Memory B cell (primary cell): Measurements from ENCODE around the gene WASF3.

Experiments
- ATAC-seq: fragments of 150-1000 bp; cut with Tn5 transposase; 2 replicates; pipeline ENCODE4 v1.10.0; 2021; ENCODE audit warnings: low read depth, mild to moderate bottlenecking, moderate library complexity
- DNase-seq, 2 donors: peaks; one replicate each; pipeline ENCODE4 v3.0.0; 2022; ENCODE audit warnings: low spot score in 2 of 2
- H3K27ac Mint-ChIP-seq: one replicate; pipeline ENCODE4 v1.8.0; 2022; ENCODE audit warnings: mild to moderate bottlenecking, moderate library complexity, mixed read lengths
- H3K27me3 Mint-ChIP-seq: one replicate; pipeline ENCODE4 v1.8.0; 2022; ENCODE audit warnings: mixed read lengths
- H3K36me3 Mint-ChIP-seq: one replicate; pipeline ENCODE4 v1.8.0; 2022; ENCODE audit warnings: mild to moderate bottlenecking, mixed read lengths
- H3K4me1 Mint-ChIP-seq: one replicate; pipeline ENCODE4 v1.8.0; 2022; ENCODE audit warnings: mixed read lengths
- H3K4me3 Mint-ChIP-seq: one replicate; pipeline ENCODE4 v1.8.0; 2022; ENCODE audit warnings: mild to moderate bottlenecking, moderate library complexity, mixed read lengths
- H3K9me3 Mint-ChIP-seq: one replicate; pipeline ENCODE4 v1.8.0; 2022; ENCODE audit warnings: mixed read lengths

WASF3 gene

DNA sequence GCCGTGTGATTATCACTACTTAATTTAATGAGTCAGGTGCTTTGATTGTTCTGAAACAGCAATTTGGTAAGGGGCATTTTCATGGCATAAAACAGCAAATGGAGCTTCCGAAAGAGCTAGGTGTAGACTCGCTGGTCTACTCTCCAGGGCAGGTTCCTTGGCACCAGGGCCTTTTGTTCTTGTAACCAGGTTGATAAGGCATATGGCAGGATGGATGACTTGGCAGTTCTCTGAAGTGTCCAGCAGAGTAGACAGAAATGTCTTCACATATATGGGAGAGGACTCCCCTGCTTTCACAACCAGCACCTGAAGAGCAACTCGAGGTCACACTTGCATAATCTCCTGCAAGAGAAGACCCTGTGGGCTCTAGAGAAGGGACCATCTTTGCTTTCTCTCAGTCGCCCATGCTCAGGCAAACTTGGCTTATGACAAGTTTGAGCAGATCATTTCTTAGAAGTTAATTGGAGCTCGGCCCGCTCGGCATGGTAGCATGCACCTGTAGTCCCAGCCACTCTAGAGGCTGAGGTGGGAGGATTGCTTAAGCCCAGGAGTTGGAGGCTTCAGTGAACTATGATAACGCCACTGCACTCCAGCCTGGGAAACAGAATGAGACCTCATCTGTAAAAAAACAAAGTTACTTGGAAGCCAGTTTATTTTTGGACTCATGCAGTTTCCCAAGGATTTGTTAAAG, 23.3 kb upstream of the WASF3 start:
- DNase-seq, result no peak
- no peaks in the 10 kb centered on the region for H3K36me3 Mint-ChIP-seq
- no peak overlapping the region for H3K27ac Mint-ChIP-seq
- H3K9me3 Mint-ChIP-seq, result peaks cover 4% of the 10 kb centered on the region
- H3K4me3 Mint-ChIP-seq, result no peak overlapping the region
- no peak for ATAC-seq
- peaks cover 10% of the 10 kb centered on the region for H3K27me3 Mint-ChIP-seq
- no peaks in the 10 kb centered on the region for H3K4me1 Mint-ChIP-seq

DNA sequence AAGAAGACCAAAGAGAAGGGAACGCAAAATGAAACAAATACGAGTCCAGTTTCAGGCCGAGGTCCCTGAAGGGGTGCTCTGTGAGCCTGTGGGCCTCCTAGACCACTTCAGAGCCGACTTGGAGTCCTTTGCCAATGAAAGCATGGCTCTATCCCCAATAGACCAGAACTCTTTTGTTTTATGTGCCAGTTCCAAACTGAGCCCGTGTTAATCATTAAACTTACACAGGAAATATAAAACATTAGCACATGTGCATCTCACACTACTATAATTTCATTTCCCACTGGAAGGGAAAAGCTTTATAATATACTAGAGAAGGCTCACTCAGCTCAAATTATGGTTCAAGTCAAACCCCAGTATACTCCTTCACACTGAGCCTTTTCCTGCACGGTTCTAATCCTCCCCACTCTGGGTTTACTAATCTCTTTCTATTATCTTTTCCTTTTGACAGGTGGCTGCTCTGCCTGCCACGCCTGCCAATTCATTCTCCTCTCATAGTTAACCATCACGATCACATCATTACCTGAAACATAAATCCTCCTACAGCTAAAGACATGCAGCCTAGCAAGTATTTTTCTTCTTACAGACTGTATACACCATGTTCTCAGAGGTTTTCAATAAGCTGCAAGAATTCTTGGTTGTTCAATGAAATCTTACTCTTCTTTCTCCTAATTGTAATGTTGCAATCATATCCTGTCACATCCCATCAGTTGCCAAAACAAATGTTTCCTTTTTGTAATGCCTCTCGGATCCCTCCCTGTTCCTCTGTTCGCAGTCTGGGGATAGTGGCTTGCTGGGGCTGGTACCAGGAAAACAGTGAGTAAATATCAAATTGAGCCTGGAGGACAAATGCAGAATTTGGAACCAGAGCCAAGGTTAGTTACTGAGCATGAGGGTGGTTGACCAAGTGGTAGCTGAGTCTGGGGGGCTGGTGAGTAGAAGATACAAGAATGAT, 18.8 kb upstream of the WASF3 start:
- Mint-ChIP-seq H3K4me3 (no peak overlapping the region), H3K9me3 (peaks cover 4% of the 10 kb centered on the region), H3K27me3 (peaks cover 11% of the 10 kb centered on the region), H3K4me1 (no peaks in the 10 kb centered on the region), H3K27ac (no peak overlapping the region), H3K36me3 (no peaks in the 10 kb centered on the region)
- no peak for ATAC-seq
- no peak for DNase-seq

DNA sequence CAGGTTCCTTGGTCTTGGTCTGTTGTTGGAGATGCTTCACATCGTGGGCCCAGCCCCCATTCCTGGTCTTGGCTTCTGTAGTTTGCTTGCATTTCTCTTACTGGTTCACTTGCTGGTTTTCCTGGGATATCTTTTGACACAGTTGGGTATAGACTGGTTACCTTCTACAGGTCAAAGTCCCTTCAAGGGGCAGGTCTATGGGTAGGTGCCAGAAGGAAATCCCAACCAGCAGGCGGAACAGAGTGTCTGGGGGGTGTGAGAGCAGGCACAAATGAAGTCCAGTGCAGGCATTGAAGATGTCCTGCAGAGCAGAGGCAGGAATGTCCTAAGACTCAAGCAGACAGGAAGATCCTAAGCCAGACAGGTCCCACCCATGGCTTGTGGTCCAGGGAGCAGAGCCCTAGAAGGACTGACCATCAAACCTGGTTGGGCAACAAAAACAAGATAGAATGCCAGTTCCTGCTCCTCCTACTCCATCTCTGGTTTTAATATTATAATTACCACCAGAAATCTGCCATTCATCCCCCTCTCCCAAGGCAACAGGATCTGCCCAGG, 17.7 kb upstream of the WASF3 start:
- Mint-ChIP-seq H3K9me3 (peaks cover 4% of the 10 kb centered on the region), H3K36me3 (no peaks in the 10 kb centered on the region), H3K27me3 (peaks cover 11% of the 10 kb centered on the region), H3K4me1 (no peaks in the 10 kb centered on the region), H3K27ac (no peak overlapping the region), H3K4me3 (no peak overlapping the region)
- no peak for ATAC-seq
- DNase-seq, result no peak

DNA sequence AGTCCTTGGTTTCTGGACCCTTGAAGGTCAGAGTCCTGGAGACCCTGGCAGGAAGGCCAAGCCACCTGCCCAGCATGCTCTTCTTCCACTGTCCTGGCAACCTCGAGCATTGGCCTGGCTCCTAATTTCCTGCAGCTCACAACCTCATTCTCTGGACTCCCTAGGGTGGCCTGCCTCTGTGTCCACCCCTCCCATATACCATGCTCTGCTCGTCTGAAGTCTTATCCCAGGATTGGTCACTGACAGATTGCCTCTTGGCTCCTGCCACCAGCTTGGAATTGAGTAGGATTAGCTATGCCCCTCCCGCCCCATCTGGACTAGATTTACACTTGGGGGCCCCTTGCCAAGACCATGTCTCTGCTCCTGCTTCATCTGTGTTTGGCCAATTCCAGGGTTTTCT, 17.1 kb upstream of the WASF3 start:
- peaks cover 4% of the 10 kb centered on the region for H3K9me3 Mint-ChIP-seq
- H3K27ac Mint-ChIP-seq, result no peak overlapping the region
- H3K27me3 Mint-ChIP-seq, result peaks cover 11% of the 10 kb centered on the region
- no peaks in the 10 kb centered on the region for H3K36me3 Mint-ChIP-seq
- no peaks in the 10 kb centered on the region for H3K4me1 Mint-ChIP-seq
- no peak for ATAC-seq
- no peak for DNase-seq
- no peak overlapping the region for H3K4me3 Mint-ChIP-seq

DNA sequence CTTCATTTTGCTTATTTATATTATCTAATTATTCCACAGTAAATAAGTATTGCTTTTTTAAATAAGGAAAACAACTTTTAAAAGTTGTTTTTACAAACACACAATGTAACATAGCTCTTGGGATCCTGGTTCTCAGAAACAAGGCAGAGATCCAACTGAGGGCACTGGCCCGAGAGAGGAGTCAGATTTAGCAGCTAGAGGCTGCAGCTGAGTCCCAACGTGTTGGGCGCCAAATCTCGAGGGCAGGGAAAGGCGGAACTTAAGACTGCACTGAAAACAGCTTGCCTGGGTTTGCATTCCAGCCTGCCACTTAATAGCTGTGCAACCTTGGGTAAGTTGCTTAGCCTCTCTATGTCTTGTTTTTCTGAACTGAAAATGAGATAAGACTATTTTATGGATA, 16.4 kb upstream of the WASF3 start:
- no peaks in the 10 kb centered on the region for H3K4me1 Mint-ChIP-seq
- ATAC-seq (no peak), DNase-seq (no peak)
- H3K4me3 Mint-ChIP-seq, result no peak overlapping the region
- H3K27me3 Mint-ChIP-seq, result peaks cover 11% of the 10 kb centered on the region
- no peaks in the 10 kb centered on the region for H3K36me3 Mint-ChIP-seq
- H3K9me3 Mint-ChIP-seq, result peaks cover 4% of the 10 kb centered on the region
- H3K27ac Mint-ChIP-seq, result no peak overlapping the region

DNA sequence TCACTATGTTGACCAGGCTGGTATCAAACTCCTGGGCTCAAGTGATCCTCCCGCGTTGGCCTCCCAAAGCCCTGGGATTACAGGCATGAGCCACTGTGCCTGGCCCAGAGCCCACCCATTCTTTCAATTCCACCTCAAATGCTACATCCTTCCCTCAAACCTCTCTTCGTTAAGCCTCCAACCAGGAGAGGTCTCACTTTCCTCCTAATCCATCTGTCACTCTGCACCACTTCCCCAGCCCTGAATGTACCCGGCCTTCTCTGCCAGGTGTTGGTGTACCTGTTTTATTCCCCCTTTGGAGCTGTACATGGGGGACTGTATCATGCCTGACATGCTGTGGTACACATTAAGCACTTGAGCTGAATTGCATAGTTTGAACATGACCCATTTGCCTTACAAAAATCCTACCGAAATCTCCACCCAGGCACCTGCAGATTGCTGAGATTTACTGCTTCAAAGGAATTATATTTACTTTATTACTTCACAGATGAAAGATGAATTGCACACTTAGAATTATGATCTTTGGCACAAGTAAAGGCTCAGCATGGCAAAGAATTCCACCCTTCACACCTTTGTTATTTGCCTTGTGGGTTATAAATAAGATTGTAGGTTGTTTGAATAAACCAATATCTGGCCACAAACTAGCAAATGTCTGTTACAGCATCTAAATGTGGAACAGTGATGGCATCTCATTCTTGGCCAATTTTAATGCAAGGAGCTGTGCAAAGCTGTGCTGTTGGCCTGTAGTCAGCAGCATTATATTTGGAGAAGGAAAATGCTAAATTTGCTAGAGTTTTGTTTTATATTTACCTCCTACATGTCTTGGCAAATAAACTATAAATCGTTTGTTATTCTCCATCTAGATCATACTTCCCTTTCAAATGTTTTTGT, 15.6 kb upstream of the WASF3 start:
- Mint-ChIP-seq H3K27me3 (peaks cover 11% of the 10 kb centered on the region), H3K36me3 (no peaks in the 10 kb centered on the region), H3K9me3 (peaks cover 4% of the 10 kb centered on the region), H3K4me1 (no peaks in the 10 kb centered on the region), H3K4me3 (no peak overlapping the region), H3K27ac (no peak overlapping the region)
- DNase-seq (no peak), ATAC-seq (no peak)

DNA sequence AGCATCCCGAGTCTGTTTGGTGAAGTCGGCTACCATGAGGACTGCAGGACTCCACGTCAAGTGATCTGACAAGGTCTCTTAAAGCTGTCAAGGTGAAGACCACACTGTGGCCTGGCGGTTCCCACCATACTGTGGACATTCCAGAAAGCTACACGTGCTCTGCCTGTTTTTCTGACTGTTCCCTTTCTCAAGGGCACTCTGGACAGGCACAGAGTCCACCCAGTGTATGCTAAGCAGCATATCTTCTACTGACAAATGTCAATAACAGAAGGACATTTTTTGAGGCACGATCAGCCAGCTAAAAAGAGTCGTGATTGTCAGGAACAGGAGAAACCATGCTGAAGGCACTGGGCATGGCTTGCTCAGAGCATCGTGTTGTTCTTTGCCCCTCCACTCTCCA, 12.8 kb upstream of the WASF3 start:
- H3K27me3 Mint-ChIP-seq, result peaks cover 7% of the 10 kb centered on the region
- DNase-seq (no peak), ATAC-seq (no peak)
- no peaks in the 10 kb centered on the region for H3K36me3 Mint-ChIP-seq
- no peak overlapping the region for H3K27ac Mint-ChIP-seq
- no peak overlapping the region for H3K4me3 Mint-ChIP-seq
- H3K4me1 Mint-ChIP-seq, result no peaks in the 10 kb centered on the region
- H3K9me3 Mint-ChIP-seq, result no peaks in the 10 kb centered on the region

DNA sequence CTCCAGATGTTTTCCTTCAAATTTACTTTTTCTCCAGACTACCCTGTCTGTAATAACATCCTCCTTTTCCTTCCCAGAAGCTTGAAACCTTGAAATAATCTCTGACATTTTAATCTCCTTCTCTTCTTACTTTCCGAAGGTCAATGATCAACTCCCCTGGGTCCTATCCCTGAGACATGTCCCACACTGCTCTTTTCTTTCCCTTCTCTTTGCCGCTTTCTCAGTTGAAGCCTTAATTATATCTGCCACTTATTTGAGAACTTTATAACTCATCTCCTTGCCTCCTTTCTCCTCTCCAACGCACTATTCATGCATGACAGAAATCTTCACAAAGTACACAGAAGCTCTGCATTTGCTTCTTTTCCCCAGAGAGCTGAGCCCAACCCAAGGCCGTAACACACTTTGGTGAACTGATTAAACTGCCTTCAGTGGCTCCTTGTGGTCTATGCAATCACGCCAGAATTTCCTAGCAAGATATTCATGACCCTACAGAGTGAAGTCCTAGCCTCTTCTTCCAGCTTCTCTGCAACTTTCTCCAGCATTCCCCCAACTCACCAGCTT, 9.2 kb upstream of the WASF3 start:
- H3K9me3 Mint-ChIP-seq, result no peaks in the 10 kb centered on the region
- H3K27ac Mint-ChIP-seq, result no peak overlapping the region
- DNase-seq (no peak), ATAC-seq (no peak)
- no peak overlapping the region for H3K4me3 Mint-ChIP-seq
- peaks cover 6% of the 10 kb centered on the region for H3K27me3 Mint-ChIP-seq
- no peaks in the 10 kb centered on the region for H3K4me1 Mint-ChIP-seq
- no peaks in the 10 kb centered on the region for H3K36me3 Mint-ChIP-seq

DNA sequence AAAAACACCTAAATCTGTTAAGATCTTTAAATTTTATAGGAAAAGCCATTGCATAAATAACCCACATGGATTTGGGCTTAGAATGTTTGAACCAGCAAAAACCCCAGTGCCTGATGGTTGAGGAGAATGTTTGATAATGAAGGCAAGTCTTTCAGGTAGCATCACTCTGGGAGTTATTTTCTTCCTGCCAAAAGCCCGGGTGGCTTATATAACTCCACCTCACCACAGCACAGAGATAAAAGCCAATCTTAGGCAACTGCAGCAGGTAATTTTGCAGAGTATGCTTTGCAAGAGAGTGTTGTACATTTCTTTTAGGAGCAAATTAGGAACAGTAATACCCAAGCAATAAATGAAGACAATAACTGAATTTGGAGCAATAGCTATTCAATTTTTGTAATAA, 7.8 kb upstream of the WASF3 start:
- Mint-ChIP-seq H3K27me3 (peaks cover 7% of the 10 kb centered on the region), H3K4me1 (no peaks in the 10 kb centered on the region), H3K27ac (no peak overlapping the region), H3K4me3 (no peak overlapping the region), H3K36me3 (no peaks in the 10 kb centered on the region), H3K9me3 (no peaks in the 10 kb centered on the region)
- ATAC-seq (no peak), DNase-seq (no peak)

DNA sequence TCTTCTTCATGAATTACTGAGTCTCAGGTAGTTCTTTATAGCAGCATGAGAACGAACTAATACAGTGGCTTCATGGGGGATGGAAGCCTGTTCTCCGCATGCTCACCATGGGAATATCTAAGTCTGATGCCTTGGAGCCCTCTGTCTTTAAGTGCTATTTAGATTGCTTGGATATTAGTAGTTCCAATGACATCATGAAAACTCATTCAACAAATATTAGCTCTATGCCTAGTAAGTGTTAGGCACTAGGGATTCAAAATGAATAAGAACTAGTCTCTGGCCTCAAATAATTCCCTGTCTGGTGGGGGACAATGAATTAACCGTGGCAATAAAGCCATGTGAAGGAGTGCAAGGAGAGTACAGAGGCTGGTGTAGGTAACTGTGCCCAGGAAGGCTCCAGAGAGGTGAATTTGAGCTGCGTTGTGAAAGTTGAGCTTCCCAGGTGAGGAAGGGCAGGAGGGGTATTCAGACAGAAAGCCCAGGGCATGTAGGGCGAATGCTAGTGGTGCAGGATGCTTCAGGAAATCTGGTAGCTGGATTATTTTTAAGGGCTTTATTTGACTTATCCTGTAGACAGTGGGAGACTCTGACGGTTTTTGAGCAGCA, 6.1 kb upstream of the WASF3 start:
- peaks cover 10% of the 10 kb centered on the region for H3K27me3 Mint-ChIP-seq
- DNase-seq (no peak), ATAC-seq (no peak)
- no peaks in the 10 kb centered on the region for H3K36me3 Mint-ChIP-seq
- H3K4me1 Mint-ChIP-seq, result no peaks in the 10 kb centered on the region
- H3K9me3 Mint-ChIP-seq, result no peaks in the 10 kb centered on the region
- H3K4me3 Mint-ChIP-seq, result no peak overlapping the region
- no peak overlapping the region for H3K27ac Mint-ChIP-seq

DNA sequence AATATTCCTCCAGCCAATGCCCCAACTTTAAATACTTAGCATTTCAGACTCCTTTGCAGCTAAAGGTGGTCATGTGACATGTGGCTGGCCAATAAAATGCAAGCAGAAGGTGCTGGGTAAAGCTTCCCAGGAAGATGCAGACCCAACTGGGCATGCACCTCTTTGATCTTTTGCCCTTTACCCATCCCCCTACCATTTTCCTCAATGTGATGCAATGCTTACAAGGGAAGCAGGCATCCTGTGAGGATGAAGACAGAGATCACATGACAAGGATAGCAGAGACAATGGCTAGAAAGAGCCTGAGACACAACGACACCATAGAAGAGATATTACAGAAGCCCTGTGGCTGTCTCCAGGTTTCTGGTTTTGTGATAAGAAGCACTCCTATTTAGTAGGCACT, 2.1 kb upstream of the WASF3 start:
- H3K36me3 Mint-ChIP-seq, result no peaks in the 10 kb centered on the region
- DNase-seq, result no peak
- peaks cover 3% of the 10 kb centered on the region for H3K4me1 Mint-ChIP-seq
- no peaks in the 10 kb centered on the region for H3K9me3 Mint-ChIP-seq
- no peak for ATAC-seq
- no peak overlapping the region for H3K4me3 Mint-ChIP-seq
- H3K27me3 Mint-ChIP-seq, result peaks cover 11% of the 10 kb centered on the region
- no peak overlapping the region for H3K27ac Mint-ChIP-seq

DNA sequence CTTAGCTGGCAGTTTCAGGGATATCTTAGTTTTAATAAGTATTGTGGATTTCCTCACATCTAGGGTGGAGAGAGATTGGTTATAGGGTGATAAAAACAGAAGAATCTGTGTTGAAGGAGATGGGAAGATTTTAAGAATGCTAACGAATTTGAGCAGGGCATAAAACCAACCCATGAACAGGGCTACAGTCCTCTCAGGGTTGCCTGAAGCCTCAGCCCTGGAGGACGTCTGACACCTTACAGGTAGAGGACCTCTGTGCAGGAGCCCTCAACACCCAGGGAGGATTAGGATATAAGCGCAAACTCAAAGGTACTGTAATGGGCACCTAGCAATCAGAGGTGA, 461 bp upstream of the WASF3 start:
- Mint-ChIP-seq H3K4me3 (peak overlapping the region; percentile 12), H3K27me3 (peaks cover 5% of the 10 kb centered on the region), H3K9me3 (no peaks in the 10 kb centered on the region), H3K36me3 (no peaks in the 10 kb centered on the region), H3K27ac (no peak overlapping the region), H3K4me1 (peaks cover 3% of the 10 kb centered on the region)
- ATAC-seq (peak; percentile 44), DNase-seq (no peak)

DNA sequence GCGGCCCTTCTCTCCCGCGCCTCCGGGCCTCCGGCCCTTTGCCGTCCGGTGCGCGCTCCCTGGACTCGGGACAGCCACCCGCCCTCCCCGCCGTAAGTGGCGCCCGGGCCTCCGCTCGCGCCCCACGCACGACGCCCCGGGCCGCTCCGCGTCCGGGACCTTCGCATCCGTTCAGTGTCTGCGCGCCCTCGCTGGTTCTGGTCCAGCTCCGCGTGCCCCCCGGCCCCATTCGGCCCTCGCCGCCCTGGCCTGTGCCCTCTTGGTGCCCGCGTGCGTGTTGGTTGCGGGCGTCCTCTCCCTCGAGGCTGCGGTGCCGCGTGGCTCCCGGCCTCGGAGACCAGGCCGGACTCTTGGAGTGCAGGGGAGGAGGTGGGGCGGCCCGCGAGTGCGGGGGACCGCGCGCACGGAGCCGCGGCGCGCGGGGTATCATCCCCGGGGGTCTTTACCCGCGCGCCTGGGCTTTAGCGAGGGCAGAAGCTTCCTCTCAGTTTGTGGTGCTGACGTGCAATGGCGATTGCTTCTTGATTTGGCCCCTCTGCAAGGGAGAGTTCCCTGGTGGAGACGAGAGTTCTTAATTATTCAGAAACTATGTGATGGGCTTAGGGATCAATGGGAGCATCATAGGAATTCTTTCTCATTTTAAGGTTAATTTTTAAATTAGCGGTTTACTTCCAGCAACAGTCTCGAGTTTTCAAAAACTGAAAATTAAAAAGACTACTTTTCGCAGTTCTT, 757 bp downstream of the WASF3 start:
- Mint-ChIP-seq H3K27ac (no peak overlapping the region), H3K36me3 (no peaks in the 10 kb centered on the region), H3K27me3 (peaks cover 8% of the 10 kb centered on the region), H3K4me1 (peaks cover 3% of the 10 kb centered on the region), H3K9me3 (no peaks in the 10 kb centered on the region), H3K4me3 (peak overlapping the region; percentile 62)
- no peak for DNase-seq
- ATAC-seq, result no peak
